ENCODE measurements around the gene KRI1. TPM values are rescaled to one million over a fixed set of nuclear protein-coding genes. Genes with fewer than 3 reads are reported as not detected.

The KRI1 gene
- total and polyA plus RNA-seq, 2 experiments from 2014 or later = 23.8 to 43.2 TPM

DNA sequence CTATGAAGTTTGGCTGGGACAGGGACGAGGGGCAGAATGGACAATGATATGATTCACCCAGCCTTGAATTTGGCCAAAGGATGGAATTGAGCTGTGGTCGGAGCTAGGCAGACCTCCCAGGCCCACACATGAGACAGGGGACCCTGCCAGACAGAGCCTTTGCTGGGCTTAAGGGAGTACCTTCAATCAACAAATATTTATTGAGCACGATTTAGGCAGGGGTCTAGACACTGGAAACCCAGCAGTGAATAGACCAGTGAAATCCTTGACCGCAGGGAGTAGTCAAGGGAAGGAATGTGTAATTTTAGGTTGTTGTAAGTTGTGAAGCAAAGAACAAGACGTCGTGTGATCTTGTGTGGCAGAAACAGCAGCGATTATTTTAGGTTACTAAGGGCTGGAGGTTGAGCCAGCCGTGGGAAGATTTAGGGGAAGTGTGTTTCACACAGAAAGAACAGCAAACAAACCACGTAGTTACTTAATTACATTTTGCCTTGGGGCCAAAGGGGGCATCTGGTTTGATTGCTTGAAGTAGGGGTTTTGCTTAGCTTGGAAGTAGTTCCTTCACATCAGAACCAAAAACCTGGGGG lies 38.2 kb upstream of the KRI1 start (continued):
- TF ChIP-seq, protein P1, sequence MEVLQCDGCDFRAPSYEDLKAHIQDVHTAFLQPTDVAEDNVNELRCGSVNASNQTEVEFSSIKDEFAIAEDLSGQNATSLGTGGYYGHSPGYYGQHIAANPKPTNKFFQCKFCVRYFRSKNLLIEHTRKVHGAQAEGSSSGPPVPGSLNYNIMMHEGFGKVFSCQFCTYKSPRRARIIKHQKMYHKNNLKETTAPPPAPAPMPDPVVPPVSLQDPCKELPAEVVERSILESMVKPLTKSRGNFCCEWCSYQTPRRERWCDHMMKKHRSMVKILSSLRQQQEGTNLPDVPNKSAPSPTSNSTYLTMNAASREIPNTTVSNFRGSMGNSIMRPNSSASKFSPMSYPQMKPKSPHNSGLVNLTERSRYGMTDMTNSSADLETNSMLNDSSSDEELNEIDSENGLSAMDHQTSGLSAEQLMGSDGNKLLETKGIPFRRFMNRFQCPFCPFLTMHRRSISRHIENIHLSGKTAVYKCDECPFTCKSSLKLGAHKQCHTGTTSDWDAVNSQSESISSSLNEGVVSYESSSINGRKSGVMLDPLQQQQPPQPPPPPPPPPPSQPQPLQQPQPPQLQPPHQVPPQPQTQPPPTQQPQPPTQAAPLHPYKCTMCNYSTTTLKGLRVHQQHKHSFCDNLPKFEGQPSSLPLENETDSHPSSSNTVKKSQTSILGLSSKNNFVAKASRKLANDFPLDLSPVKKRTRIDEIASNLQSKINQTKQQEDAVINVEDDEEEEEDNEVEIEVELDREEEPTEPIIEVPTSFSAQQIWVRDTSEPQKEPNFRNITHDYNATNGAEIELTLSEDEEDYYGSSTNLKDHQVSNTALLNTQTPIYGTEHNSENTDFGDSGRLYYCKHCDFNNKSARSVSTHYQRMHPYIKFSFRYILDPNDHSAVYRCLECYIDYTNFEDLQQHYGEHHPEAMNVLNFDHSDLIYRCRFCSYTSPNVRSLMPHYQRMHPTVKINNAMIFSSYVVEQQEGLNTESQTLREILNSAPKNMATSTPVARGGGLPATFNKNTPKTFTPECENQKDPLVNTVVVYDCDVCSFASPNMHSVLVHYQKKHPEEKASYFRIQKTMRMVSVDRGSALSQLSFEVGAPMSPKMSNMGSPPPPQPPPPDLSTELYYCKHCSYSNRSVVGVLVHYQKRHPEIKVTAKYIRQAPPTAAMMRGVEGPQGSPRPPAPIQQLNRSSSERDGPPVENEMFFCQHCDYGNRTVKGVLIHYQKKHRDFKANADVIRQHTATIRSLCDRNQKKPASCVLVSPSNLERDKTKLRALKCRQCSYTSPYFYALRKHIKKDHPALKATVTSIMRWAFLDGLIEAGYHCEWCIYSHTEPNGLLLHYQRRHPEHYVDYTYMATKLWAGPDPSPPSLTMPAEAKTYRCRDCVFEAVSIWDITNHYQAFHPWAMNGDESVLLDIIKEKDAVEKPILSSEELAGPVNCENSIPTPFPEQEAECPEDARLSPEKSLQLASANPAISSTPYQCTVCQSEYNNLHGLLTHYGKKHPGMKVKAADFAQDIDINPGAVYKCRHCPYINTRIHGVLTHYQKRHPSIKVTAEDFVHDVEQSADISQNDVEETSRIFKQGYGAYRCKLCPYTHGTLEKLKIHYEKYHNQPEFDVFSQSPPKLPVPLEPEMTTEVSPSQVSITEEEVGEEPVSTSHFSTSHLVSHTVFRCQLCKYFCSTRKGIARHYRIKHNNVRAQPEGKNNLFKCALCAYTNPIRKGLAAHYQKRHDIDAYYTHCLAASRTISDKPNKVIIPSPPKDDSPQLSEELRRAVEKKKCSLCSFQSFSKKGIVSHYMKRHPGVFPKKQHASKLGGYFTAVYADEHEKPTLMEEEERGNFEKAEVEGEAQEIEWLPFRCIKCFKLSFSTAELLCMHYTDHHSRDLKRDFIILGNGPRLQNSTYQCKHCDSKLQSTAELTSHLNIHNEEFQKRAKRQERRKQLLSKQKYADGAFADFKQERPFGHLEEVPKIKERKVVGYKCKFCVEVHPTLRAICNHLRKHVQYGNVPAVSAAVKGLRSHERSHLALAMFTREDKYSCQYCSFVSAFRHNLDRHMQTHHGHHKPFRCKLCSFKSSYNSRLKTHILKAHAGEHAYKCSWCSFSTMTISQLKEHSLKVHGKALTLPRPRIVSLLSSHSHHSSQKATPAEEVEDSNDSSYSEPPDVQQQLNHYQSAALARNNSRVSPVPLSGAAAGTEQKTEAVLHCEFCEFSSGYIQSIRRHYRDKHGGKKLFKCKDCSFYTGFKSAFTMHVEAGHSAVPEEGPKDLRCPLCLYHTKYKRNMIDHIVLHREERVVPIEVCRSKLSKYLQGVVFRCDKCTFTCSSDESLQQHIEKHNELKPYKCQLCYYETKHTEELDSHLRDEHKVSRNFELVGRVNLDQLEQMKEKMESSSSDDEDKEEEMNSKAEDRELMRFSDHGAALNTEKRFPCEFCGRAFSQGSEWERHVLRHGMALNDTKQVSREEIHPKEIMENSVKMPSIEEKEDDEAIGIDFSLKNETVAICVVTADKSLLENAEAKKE (CRISPR knock-in tag; IDR thresholded peaks at IDR 0.05) = no peak
- TF ChIP-seq ZNF331 (CRISPR knock-in tag; IDR thresholded peaks at IDR 0.05; ENCODE audit: low read depth) = no peak

DNA sequence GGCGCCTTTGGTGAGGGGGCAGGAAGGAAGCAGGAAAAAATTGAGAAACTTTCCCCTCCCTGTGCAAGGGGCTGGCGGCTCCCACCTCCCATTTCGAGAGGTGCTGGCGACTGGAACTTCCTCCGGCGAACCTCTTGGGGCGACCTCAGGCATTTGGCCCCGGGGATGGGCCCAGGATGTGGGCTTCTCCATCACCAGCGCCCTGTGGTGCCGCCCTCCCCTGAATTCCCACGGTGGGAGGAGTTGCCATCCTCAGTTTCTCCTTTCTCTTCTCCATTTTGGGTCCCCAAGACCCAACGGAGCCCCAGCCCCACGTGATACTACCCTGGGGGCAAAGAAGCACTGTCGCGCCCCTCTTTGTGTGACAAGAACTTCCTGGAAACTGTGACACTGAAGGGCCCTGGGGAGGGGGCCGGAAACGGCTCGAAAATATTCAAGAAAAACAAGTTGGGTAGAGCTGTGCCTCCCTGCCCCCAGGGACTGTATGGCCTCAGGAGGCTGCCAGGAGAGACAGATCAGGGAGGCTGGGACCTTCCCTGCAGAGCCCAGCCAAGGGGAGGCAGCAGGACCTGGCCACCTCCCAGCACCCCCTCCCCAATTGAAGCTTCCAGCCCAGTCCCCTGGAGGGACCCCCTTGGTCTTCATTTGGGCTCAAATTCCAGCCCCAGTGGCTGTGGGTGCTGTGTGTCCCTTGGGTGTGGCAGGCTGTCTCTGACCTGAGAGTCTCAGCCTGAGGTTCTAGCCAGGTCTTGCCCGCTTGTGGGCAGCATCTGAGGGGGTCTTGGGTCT lies 37.5 kb upstream of the KRI1 start:
- H3K9me2 ChIP-seq (ENCODE audit: insufficient read depth) = no peaks in the 10 kb centered on the region
- peak overlapping the region; percentile 91 for H2AFZ ChIP-seq
- peak overlapping the region; percentile 100 for H3K4me2 ChIP-seq
- Mint-ChIP-seq H3K27me3 (ENCODE audit: insufficient read depth, low read depth, poor library complexity) (peaks cover 4% of the 10 kb centered on the region), H3K36me3 (ENCODE audit: low read depth) (no peaks in the 10 kb centered on the region; the same call in 2 of the 3 replicates), H3K27ac (peak overlapping the region; percentile 25; the same call in 1 of the 2 replicates), H3K9me3 (no peaks in the 10 kb centered on the region), H3K4me1 (peaks cover 17% of the 10 kb centered on the region), H3K4me3 (peak overlapping the region; percentile 83)
- peaks cover 13% of the 10 kb centered on the region for H3K79me2 ChIP-seq (replicated peaks; ENCODE audit: insufficient read depth)
- H3K27ac ChIP-seq (ENCODE audit: low read depth) = peak overlapping the region; percentile 68; the same call in 1 of the 2 replicates
- no peaks in the 10 kb centered on the region for H4K20me1 ChIP-seq (replicated peaks; ENCODE audit: insufficient read depth)
- ATAC-seq (peak; percentile 59), DNase-seq (ENCODE audit: low spot score) (peak; percentile 56)
- peaks cover 19% of the 10 kb centered on the region; the same call in 1 of the 2 replicates for H3F3A ChIP-seq (replicated peaks; ENCODE audit: low read depth)
- peaks cover 12% of the 10 kb centered on the region for H3K4me1 ChIP-seq (ENCODE audit: insufficient read depth)
- peak overlapping the region; percentile 93 for H3K4me3 ChIP-seq
- H3K27me3 ChIP-seq (ENCODE audit: insufficient read depth) = no peaks in the 10 kb centered on the region
- H3K36me3 ChIP-seq (ENCODE audit: insufficient read depth) = no peaks in the 10 kb centered on the region
- TF ChIP-seq JUNB (IDR thresholded peaks at IDR 0.05; ENCODE audit: unreplicated experiment) (no peak), POLR2AphosphoS5 (IDR thresholded peaks at IDR 0.05; ENCODE audit: low read depth) (no peak), ZNF114 (CRISPR knock-in tag; IDR thresholded peaks at IDR 0.05) (no peak), EZH2phosphoT487 (IDR thresholded peaks at IDR 0.05; ENCODE audit: unreplicated experiment) (no peak), NANOG (IDR thresholded peaks at IDR 0.05; ENCODE audit: borderline replicate concordance) (no peak), ZNF331 (CRISPR knock-in tag; IDR thresholded peaks at IDR 0.05; ENCODE audit: low read depth) (no peak), CREB1 (CRISPR knock-in tag; IDR thresholded peaks at IDR 0.05; ENCODE audit: low read depth) (no peak), STAT1 (IDR thresholded peaks at IDR 0.05; ENCODE audit: unreplicated experiment) (no peak)
- TF ChIP-seq, protein P2, sequence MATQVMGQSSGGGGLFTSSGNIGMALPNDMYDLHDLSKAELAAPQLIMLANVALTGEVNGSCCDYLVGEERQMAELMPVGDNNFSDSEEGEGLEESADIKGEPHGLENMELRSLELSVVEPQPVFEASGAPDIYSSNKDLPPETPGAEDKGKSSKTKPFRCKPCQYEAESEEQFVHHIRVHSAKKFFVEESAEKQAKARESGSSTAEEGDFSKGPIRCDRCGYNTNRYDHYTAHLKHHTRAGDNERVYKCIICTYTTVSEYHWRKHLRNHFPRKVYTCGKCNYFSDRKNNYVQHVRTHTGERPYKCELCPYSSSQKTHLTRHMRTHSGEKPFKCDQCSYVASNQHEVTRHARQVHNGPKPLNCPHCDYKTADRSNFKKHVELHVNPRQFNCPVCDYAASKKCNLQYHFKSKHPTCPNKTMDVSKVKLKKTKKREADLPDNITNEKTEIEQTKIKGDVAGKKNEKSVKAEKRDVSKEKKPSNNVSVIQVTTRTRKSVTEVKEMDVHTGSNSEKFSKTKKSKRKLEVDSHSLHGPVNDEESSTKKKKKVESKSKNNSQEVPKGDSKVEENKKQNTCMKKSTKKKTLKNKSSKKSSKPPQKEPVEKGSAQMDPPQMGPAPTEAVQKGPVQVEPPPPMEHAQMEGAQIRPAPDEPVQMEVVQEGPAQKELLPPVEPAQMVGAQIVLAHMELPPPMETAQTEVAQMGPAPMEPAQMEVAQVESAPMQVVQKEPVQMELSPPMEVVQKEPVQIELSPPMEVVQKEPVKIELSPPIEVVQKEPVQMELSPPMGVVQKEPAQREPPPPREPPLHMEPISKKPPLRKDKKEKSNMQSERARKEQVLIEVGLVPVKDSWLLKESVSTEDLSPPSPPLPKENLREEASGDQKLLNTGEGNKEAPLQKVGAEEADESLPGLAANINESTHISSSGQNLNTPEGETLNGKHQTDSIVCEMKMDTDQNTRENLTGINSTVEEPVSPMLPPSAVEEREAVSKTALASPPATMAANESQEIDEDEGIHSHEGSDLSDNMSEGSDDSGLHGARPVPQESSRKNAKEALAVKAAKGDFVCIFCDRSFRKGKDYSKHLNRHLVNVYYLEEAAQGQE (IDR thresholded peaks at IDR 0.05; ENCODE audit: unreplicated experiment) = no peak
- TF ChIP-seq, protein P3, sequence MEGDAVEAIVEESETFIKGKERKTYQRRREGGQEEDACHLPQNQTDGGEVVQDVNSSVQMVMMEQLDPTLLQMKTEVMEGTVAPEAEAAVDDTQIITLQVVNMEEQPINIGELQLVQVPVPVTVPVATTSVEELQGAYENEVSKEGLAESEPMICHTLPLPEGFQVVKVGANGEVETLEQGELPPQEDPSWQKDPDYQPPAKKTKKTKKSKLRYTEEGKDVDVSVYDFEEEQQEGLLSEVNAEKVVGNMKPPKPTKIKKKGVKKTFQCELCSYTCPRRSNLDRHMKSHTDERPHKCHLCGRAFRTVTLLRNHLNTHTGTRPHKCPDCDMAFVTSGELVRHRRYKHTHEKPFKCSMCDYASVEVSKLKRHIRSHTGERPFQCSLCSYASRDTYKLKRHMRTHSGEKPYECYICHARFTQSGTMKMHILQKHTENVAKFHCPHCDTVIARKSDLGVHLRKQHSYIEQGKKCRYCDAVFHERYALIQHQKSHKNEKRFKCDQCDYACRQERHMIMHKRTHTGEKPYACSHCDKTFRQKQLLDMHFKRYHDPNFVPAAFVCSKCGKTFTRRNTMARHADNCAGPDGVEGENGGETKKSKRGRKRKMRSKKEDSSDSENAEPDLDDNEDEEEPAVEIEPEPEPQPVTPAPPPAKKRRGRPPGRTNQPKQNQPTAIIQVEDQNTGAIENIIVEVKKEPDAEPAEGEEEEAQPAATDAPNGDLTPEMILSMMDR (conservative IDR thresholded peaks at IDR 0.05; ENCODE audit: low read depth in 2 of 2) = no peak

Measured in GM23338 (cell line).